ENCODE data around the gene DNAH6. TPM values are rescaled to one million over a fixed set of nuclear protein-coding genes. Genes with fewer than 3 reads are reported as not detected.
"Not testable (repeated sequence)": the region's sequence is repeated elsewhere in the genome, so short reads cannot be mapped to it uniquely, and the experiment has no call there.

Gene DNAH6
- total RNA-seq = 1 to 10 TPM in 3 of 6 experiments, under 1 TPM in 3; 0.66 to 2.3 (median 1.3) TPM
- long read RNA-seq = 0 reads

- peak; percentile 91 to 94 (median 91) for DNase-seq
- H3K27me3 ChIP-seq = no peaks in the 10 kb centered on the region
- intact Hi-C loops (cut with DNase I) = no loop called here
- peak within 1 kb of the TSS; percentile 44 to 50 (median 45) for H3K4me3 ChIP-seq
- H3K36me3 ChIP-seq = no peaks in the 10 kb centered on the region
- TF ChIP-seq POLR2A (IDR thresholded peaks at IDR 0.05) = no peak
- TF ChIP-seq CTCF (IDR thresholded peaks at IDR 0.05) = no peak
- H3K9me3 ChIP-seq = no peaks in the 10 kb centered on the region
- peak; percentile 100 for ATAC-seq
- WGBS (ENCODE audit: insufficient coverage, low coverage, low lambda C conversion rate, missing lambda C conversion rate) = 15% methylated on average over 26 of the region's 31 CpGs
- no peak within 1 kb of the TSS for H3K27ac ChIP-seq
- H3K4me1 ChIP-seq = no peaks in the 10 kb centered on the region
Measured at GRCh38 chr2:84516234-84516986, at the start of gene DNAH6. Gene DNAH6, plus strand, starts transcription at chr2:84516498. Its CDS starts 1,329 bp downstream, at chr2:84517827.

GRCh38 chr2:84467389-84467788, 48.9 kb upstream of the DNAH6 start:
- H3K4me1 ChIP-seq = peaks cover 0 to 3% (median 2%) of the 10 kb centered on the region in 4 donors
- no peaks in the 10 kb centered on the region for H3K36me3 ChIP-seq
- DNase-seq = no peak
- TF ChIP-seq CTCF (IDR thresholded peaks at IDR 0.05) (no peak), POLR2A (IDR thresholded peaks at IDR 0.05) (no peak)
- intact Hi-C loops (cut with DNase I) = no loop called here
- 88% methylated on average over 1 of the region's 1 CpG for WGBS (ENCODE audit: insufficient coverage, low coverage, low lambda C conversion rate, missing lambda C conversion rate)
- H3K27ac ChIP-seq = no peak overlapping the region
- H3K4me3 ChIP-seq = no peak overlapping the region
- H3K9me3 ChIP-seq = no peaks in the 10 kb centered on the region
- no peaks in the 10 kb centered on the region for H3K27me3 ChIP-seq
- ATAC-seq = no peak

GRCh38 chr2:84472423-84472822, 43.9 kb upstream of the DNAH6 start:
- not testable (repeated sequence) for H3K4me3 ChIP-seq
- peak in 1 of 3 donors; percentile 63 for DNase-seq

GRCh38 chr2:84472856-84473565, 43.3 kb upstream of the DNAH6 start:
- ATAC-seq (no peak), DNase-seq (no peak)
- TF ChIP-seq POLR2A (IDR thresholded peaks at IDR 0.05) (no peak), CTCF (IDR thresholded peaks at IDR 0.05) (no peak)
- 31% methylated on average over 6 of the region's 6 CpGs for WGBS (ENCODE audit: insufficient coverage, low coverage, low lambda C conversion rate, missing lambda C conversion rate)
- Histone ChIP-seq H3K9me3 (no peaks in the 10 kb centered on the region), H3K27me3 (no peaks in the 10 kb centered on the region), H3K36me3 (no peaks in the 10 kb centered on the region), H3K4me1 (peaks cover 0 to 9% (median 3%) of the 10 kb centered on the region in 4 donors), H3K4me3 (no peak overlapping the region), H3K27ac (no peak overlapping the region)
- intact Hi-C loops (cut with DNase I) = no loop called here

More at GRCh38 chr2:84472423-84472822, 43.9 kb upstream of the DNAH6 start:
- H3K27me3 ChIP-seq; H3K4me1 ChIP-seq; H3K9me3 ChIP-seq; H3K36me3 ChIP-seq; ATAC-seq; intact Hi-C loops (cut with DNase I); H3K27ac ChIP-seq: not testable (repeated sequence)
- WGBS (ENCODE audit: insufficient coverage, low coverage, low lambda C conversion rate, missing lambda C conversion rate) = 25% methylated on average over 2 of the region's 2 CpGs

- H3K9me3 ChIP-seq = no peaks in the 10 kb centered on the region
- ATAC-seq (no peak), DNase-seq (no peak)
- no peak overlapping the region for H3K4me3 ChIP-seq
- no peak overlapping the region for H3K27ac ChIP-seq
- no peak for TF ChIP-seq POLR2A (IDR thresholded peaks at IDR 0.05)
- TF ChIP-seq CTCF (IDR thresholded peaks at IDR 0.05) = no peak
- H3K36me3 ChIP-seq = no peaks in the 10 kb centered on the region
- H3K27me3 ChIP-seq = no peaks in the 10 kb centered on the region
- H3K4me1 ChIP-seq = peaks cover 0 to 9% (median 3%) of the 10 kb centered on the region in 4 donors
- intact Hi-C loops (cut with DNase I) = no loop called here
- WGBS (ENCODE audit: insufficient coverage, low coverage, low lambda C conversion rate, missing lambda C conversion rate) = 89% methylated on average over 3 of the region's 4 CpGs
Measured at GRCh38 chr2:84474176-84474575, 42.1 kb upstream of the DNAH6 start.

Measured in right lobe of liver (tissue), 6 donors.